ENCODE results near the gene SPOPL. TPM values are rescaled to one million over a fixed set of nuclear protein-coding genes. Genes with fewer than 3 reads are reported as not detected.

The SPOPL gene
- total RNA-seq, 4 donors from 2014 or later, result 25.4 to 1,178 (median 36.7) TPM

DNA sequence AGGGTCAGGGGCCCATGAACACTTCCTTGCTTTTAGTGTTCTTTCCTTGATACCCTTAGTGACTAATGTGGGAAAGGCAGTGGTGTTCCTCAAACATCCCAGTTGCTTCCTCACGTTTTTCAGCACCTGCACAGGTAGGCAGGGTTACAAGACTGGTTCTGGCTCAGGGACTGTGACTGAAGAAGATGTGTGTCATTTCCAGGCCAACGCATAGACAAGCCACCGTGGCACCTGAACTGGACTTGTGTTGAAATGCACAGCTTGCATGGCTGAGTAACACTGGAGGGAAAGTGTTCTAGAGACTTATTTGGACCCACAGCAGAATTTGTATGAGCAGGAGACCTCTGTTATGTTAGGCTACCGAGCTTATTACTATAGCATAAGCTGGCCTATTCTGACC is 107.9 kb downstream of the SPOPL start:
- in situ Hi-C loops (cut with MboI; ENCODE audit: low pct_ligation_motif_present in 1 of 4, low pct_unique_long_range_greater_than_20kb in 1 of 4, low sequenced_read_pairs in 3 of 4), result no loop called here
- no peak for DNase-seq
- Histone ChIP-seq H3K4me3 (no peak overlapping the region), H3K36me3 (no peaks in the 10 kb centered on the region), H3K9me3 (no peaks in the 10 kb centered on the region), H3K27me3 (no peaks in the 10 kb centered on the region), H3K27ac (no peak overlapping the region), H3K4me1 (no peaks in the 10 kb centered on the region)
- intact Hi-C loops (cut with DNase I; ENCODE audit: low total_unique reads), result no loop called here
- TF ChIP-seq POLR2AphosphoS5 (IDR thresholded peaks at IDR 0.05) (no peak), EP300 (IDR thresholded peaks at IDR 0.05; ENCODE audit: low read depth) (no peak), POLR2A (IDR thresholded peaks at IDR 0.05) (no peak)
- TF ChIP-seq, protein P1, sequence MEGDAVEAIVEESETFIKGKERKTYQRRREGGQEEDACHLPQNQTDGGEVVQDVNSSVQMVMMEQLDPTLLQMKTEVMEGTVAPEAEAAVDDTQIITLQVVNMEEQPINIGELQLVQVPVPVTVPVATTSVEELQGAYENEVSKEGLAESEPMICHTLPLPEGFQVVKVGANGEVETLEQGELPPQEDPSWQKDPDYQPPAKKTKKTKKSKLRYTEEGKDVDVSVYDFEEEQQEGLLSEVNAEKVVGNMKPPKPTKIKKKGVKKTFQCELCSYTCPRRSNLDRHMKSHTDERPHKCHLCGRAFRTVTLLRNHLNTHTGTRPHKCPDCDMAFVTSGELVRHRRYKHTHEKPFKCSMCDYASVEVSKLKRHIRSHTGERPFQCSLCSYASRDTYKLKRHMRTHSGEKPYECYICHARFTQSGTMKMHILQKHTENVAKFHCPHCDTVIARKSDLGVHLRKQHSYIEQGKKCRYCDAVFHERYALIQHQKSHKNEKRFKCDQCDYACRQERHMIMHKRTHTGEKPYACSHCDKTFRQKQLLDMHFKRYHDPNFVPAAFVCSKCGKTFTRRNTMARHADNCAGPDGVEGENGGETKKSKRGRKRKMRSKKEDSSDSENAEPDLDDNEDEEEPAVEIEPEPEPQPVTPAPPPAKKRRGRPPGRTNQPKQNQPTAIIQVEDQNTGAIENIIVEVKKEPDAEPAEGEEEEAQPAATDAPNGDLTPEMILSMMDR (IDR thresholded peaks at IDR 0.05), result no peak
- 88 to 90% methylated on average over 1 to 4 of the region's 4 CpGs for WGBS, 2 donors (ENCODE audit: low coverage in 1 of 2)

DNA sequence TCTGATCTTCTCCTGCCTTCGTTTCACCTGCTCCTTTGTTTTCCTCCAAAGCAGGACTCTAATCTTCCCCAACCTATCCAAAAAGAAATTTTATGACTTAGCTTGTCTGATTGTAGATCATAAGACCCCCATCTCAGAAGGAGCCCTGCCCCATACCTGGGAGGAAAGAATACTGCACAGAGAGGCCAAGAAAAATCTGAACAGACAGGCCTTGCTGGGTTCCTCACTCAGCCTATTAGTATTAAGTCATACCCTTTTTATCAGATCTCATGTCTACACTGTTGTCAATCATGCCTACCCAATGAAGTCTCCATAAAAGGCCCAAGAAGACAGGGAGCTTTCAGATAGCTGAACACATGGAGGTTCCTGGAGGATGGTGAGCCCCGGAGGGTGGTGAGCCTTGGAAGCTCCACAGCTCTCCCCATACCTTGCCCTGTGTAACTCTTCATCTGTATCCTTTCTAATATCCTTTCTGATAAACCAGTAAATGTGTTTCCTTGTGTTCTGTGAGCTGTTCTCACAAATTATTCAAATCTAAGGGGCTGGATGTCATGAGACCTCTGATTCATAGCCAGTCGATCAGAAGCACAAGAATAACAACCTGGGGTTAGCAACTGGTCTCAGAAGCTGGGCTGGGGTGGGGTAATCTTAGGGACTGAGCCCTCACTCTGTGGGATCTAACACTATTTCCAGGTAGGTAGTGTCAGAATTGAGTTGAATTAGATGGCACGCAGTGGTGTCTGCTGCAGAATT is 108.8 kb downstream of the SPOPL start:
- WGBS, 2 donors (ENCODE audit: low coverage in 1 of 2), result 88 to 100% methylated on average over 1 to 4 of the region's 4 CpGs
- no peaks in the 10 kb centered on the region for H3K9me3 ChIP-seq
- no peaks in the 10 kb centered on the region for H3K36me3 ChIP-seq
- TF ChIP-seq EP300 (IDR thresholded peaks at IDR 0.05; ENCODE audit: low read depth), result no peak
- TF ChIP-seq POLR2A (IDR thresholded peaks at IDR 0.05), result no peak
- TF ChIP-seq, protein P1 (IDR thresholded peaks at IDR 0.05), result no peak
- TF ChIP-seq POLR2AphosphoS5 (IDR thresholded peaks at IDR 0.05), result no peak
- H3K4me1 ChIP-seq, result no peaks in the 10 kb centered on the region
- intact Hi-C loops (cut with DNase I; ENCODE audit: low total_unique reads), result no loop called here
- no peak overlapping the region for H3K4me3 ChIP-seq
- H3K27me3 ChIP-seq, result no peaks in the 10 kb centered on the region
- in situ Hi-C loops (cut with MboI; ENCODE audit: low pct_ligation_motif_present in 1 of 4, low pct_unique_long_range_greater_than_20kb in 1 of 4, low sequenced_read_pairs in 3 of 4), result no loop called here
- no peak overlapping the region for H3K27ac ChIP-seq
- no peak for DNase-seq

DNA sequence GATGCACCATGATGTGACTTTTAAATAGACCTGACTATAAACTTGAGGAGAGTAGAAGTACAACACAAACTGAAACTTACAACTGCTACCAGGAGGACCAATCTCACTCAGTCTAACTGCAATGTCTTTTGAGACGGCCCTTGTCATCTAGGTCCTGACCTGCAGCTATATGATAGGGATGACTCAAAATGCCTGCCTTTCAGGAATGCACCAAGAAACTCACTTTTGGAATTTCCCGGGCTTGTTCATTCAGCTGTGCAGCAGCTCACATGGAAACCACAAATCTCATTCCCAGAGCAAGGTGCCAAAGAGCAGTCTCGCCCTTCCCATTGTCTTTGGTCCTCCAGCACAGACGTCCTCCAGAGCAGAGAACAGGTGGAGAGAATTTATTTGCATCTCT is 113.7 kb downstream of the SPOPL start:
- H3K36me3 ChIP-seq, result no peaks in the 10 kb centered on the region
- no peaks in the 10 kb centered on the region for H3K27me3 ChIP-seq
- no peak for DNase-seq
- 63 to 87% methylated on average over 3 to 4 of the region's 4 CpGs for WGBS, 2 donors (ENCODE audit: low coverage in 1 of 2)
- H3K27ac ChIP-seq, result no peak overlapping the region
- intact Hi-C loops (cut with DNase I; ENCODE audit: low total_unique reads) (no loop called here), in situ Hi-C loops (cut with MboI; ENCODE audit: low pct_ligation_motif_present in 1 of 4, low pct_unique_long_range_greater_than_20kb in 1 of 4, low sequenced_read_pairs in 3 of 4) (no loop called here)
- no peaks in the 10 kb centered on the region for H3K9me3 ChIP-seq
- no peak overlapping the region for H3K4me3 ChIP-seq
- no peaks in the 10 kb centered on the region for H3K4me1 ChIP-seq
- TF ChIP-seq POLR2A (IDR thresholded peaks at IDR 0.05) (no peak), EP300 (IDR thresholded peaks at IDR 0.05; ENCODE audit: low read depth) (no peak), POLR2AphosphoS5 (IDR thresholded peaks at IDR 0.05) (no peak)
- TF ChIP-seq, protein P1 (IDR thresholded peaks at IDR 0.05), result no peak

DNA sequence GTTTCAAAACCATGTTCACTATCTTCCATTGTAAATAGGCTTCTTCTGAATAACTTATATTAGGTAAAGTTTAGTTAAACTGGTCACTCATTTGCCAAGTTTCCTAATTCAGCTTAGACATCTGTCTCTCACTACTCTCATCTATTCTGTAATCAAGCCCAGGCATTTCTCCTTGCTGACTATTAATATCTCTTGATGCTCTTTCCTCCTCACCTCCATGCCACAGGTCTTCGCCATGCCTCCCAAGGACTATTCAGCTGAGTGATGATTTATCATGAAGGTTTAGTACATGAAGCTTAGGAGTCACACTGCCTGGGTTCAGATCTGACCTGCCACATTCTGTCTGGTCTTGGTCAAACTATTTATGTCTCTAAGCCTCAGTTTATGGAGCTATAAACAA is 115.5 kb downstream of the SPOPL start:
- in situ Hi-C loops (cut with MboI; ENCODE audit: low pct_ligation_motif_present in 1 of 4, low pct_unique_long_range_greater_than_20kb in 1 of 4, low sequenced_read_pairs in 3 of 4) (no loop called here), intact Hi-C loops (cut with DNase I; ENCODE audit: low total_unique reads) (no loop called here)
- 71 to 81% methylated on average over 1 of the region's 1 CpG for WGBS, 2 donors (ENCODE audit: low coverage in 1 of 2)
- H3K36me3 ChIP-seq, result no peaks in the 10 kb centered on the region
- H3K9me3 ChIP-seq, result no peaks in the 10 kb centered on the region
- H3K4me1 ChIP-seq, result no peaks in the 10 kb centered on the region
- no peak for TF ChIP-seq EP300 (IDR thresholded peaks at IDR 0.05; ENCODE audit: low read depth)
- no peak for TF ChIP-seq POLR2A (IDR thresholded peaks at IDR 0.05)
- no peak for TF ChIP-seq POLR2AphosphoS5 (IDR thresholded peaks at IDR 0.05)
- TF ChIP-seq, protein P1 (IDR thresholded peaks at IDR 0.05), result no peak
- H3K4me3 ChIP-seq, result no peak overlapping the region
- DNase-seq, result no peak
- H3K27ac ChIP-seq, result no peak overlapping the region
- no peaks in the 10 kb centered on the region for H3K27me3 ChIP-seq

Measured in transverse colon (tissue), 4 donors.